DOHH2 (cell line): ENCODE data around the gene TMED7.

ENCODE experiments used
- H3F3A ChIP-seq: fragments of 200-600 bp; sonication (generic), shearing (Covaris generic); 2 replicates; pipeline ENCODE4 v1.6.0; 2016; ENCODE audit warnings: antibody characterized with exemption, mild to moderate bottlenecking; ENCODE audit not compliant: control insufficient read depth, insufficient read depth
- H3K27ac ChIP-seq: fragments of 200-600 bp; sonication (generic); 2 replicates; pipeline ENCODE4 v1.5.1; 2014; ENCODE audit warnings: low read depth, mild to moderate bottlenecking, low read length, moderate library complexity
- H3K27me3 ChIP-seq: fragments of 200-600 bp; sonication (generic); 2 replicates; pipeline ENCODE4 v1.6.1; 2014; ENCODE audit warnings: mild to moderate bottlenecking, low read length, mixed read lengths; ENCODE audit not compliant: control insufficient read depth
- H3K36me3 ChIP-seq: fragments of 200-600 bp; sonication (generic); 2 replicates; pipeline ENCODE4 v1.6.1; 2014; ENCODE audit warnings: mild to moderate bottlenecking, low read length, moderate library complexity, mixed read lengths; ENCODE audit not compliant: control insufficient read depth
- H3K4me1 ChIP-seq: fragments of 200-600 bp; sonication (generic); 2 replicates; pipeline ENCODE4 v1.6.1; 2014; ENCODE audit warnings: mild to moderate bottlenecking, low read length, mixed read lengths; ENCODE audit not compliant: control insufficient read depth
- H3K4me2 ChIP-seq: fragments of 200-600 bp; sonication (generic); 2 replicates; pipeline ENCODE4 v1.6.0; 2014; ENCODE audit warnings: mild to moderate bottlenecking, low read length, moderate library complexity
- H3K4me3 ChIP-seq: fragments of 200-600 bp; sonication (generic); 2 replicates; pipeline ENCODE4 v1.5.1; 2014; ENCODE audit warnings: mild to moderate bottlenecking, low read length, mixed read lengths
- H3K79me2 ChIP-seq: fragments of 200-600 bp; sonication (generic); 2 replicates; pipeline ENCODE4 v1.6.1; 2014; ENCODE audit warnings: mild to moderate bottlenecking, low read length, mixed read lengths; ENCODE audit not compliant: control insufficient read depth
- H3K9me2 ChIP-seq: fragments of 200-600 bp; sonication (generic); replicated peaks from 2 replicates; pipeline ENCODE4 v1.6.1; 2014; ENCODE audit warnings: mild to moderate bottlenecking, low read length, mixed read lengths; ENCODE audit not compliant: control insufficient read depth
- H3K9me3 ChIP-seq: fragments of 200-600 bp; sonication (generic); 2 replicates; pipeline ENCODE4 v1.6.1; 2014; ENCODE audit warnings: antibody characterized with exemption, low read length, mixed read lengths; ENCODE audit not compliant: control insufficient read depth, insufficient read depth
- H4K20me1 ChIP-seq: fragments of 200-600 bp; sonication (generic); 2 replicates; pipeline ENCODE4 v1.6.0; 2014; ENCODE audit warnings: low read depth, mild to moderate bottlenecking, antibody characterized with exemption, low read length, moderate library complexity; ENCODE audit not compliant: control insufficient read depth, insufficient read depth
- CTCF ChIP-seq: fragments of 200-600 bp; sonication (generic); IDR thresholded peaks from one replicate; pipeline ENCODE4 v1.5.1; 2014; ENCODE audit warnings: antibody characterized with exemption, mild to moderate bottlenecking, low read depth, low read length; ENCODE audit not compliant: poor library complexity, severe bottlenecking
- EZH2phosphoT487 ChIP-seq: fragments of 200-600 bp; sonication (generic); IDR thresholded peaks from 2 replicates; pipeline ENCODE4 v1.6.1; 2017; ENCODE audit warnings: borderline replicate concordance, mild to moderate bottlenecking, antibody characterized with exemption, low read length, moderate library complexity, mixed read lengths

The TMED7 gene

DNA sequence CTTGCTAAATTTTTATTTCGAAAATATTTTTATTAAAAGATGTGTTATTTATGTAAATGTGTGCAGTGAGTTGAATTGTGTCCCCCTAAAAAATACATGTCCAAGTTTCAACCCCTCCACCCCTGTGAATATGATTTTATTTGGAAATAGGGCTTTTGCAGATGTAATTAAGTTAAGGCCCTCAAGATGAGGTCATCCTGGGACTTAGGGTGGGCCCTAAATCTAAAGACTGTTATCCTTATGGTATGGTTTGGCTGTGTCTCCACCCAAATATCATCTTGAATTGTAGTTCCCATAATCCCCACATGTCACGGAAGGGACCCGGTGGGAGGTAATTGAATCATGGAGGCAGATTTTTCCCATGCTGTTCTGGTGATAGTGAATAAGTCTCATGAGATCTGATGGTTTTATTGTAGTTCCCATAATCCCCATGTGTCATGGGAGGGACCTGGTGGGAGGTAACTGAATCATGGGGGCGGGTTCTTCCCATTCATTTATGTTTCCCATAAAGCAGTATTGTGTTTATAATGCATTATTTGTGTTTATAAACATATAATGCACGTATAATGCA lies 1.5 kb upstream of the TMED7 start:
- TF ChIP-seq EZH2phosphoT487 (no peak), CTCF (no peak)
- Histone ChIP-seq H3K4me2 (peak overlapping the region; percentile 76), H3K4me1 (peaks cover 38% of the 10 kb centered on the region), H3K9me2 (no peaks in the 10 kb centered on the region), H3K27ac (no peak overlapping the region), H3K79me2 (peaks cover 39% of the 10 kb centered on the region), H3K4me3 (no peak overlapping the region), H4K20me1 (peaks cover 16% of the 10 kb centered on the region; the same call in 1 of the 2 replicates), H3K27me3 (no peaks in the 10 kb centered on the region), H3K9me3 (peaks cover 7% of the 10 kb centered on the region; the same call in 1 of the 2 replicates), H3F3A (no peaks in the 10 kb centered on the region), H3K36me3 (peaks cover 32% of the 10 kb centered on the region)

DNA sequence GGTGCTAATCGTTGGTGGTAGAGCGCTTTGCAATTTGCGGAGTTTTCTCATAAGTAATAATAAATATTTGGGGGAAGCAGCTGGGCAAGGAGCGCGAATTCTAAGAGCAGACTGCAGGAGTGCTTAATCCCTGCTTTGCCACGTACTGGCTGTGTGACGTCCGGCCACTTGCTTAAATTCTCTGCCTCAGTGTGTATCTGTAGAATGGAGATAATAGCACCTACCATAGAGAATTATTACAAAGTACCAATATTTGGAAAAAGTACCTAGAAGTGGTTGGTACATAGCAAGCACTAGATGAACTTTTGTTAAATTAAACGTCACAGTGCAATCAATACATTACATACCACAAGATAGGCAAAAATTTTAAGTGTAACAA lies 598 bp upstream of the TMED7 start:
- peaks cover 49% of the 10 kb centered on the region for H3K79me2 ChIP-seq
- H3K9me3 ChIP-seq, result peaks cover 7% of the 10 kb centered on the region; the same call in 1 of the 2 replicates
- no peaks in the 10 kb centered on the region for H3K27me3 ChIP-seq
- H3F3A ChIP-seq, result no peaks in the 10 kb centered on the region
- peak overlapping the region; percentile 76 for H3K4me2 ChIP-seq
- peak overlapping the region; percentile 52 for H3K27ac ChIP-seq
- TF ChIP-seq CTCF (no peak), EZH2phosphoT487 (no peak)
- no peaks in the 10 kb centered on the region for H3K9me2 ChIP-seq
- peaks cover 41% of the 10 kb centered on the region for H3K36me3 ChIP-seq
- H3K4me1 ChIP-seq, result peaks cover 36% of the 10 kb centered on the region
- H3K4me3 ChIP-seq, result peak overlapping the region; percentile 97
- peaks cover 16% of the 10 kb centered on the region; the same call in 1 of the 2 replicates for H4K20me1 ChIP-seq

GRCh38 chr5:115624994-115625393 lies 842 bp downstream of the TMED7 start:
- no peaks in the 10 kb centered on the region for H3K9me2 ChIP-seq
- H3K27me3 ChIP-seq, result no peaks in the 10 kb centered on the region
- H3K36me3 ChIP-seq, result peaks cover 56% of the 10 kb centered on the region
- H3K27ac ChIP-seq, result no peak overlapping the region
- peaks cover 38% of the 10 kb centered on the region for H3K4me1 ChIP-seq
- TF ChIP-seq CTCF (no peak), EZH2phosphoT487 (no peak)
- H3K9me3 ChIP-seq, result peaks cover 7% of the 10 kb centered on the region; the same call in 1 of the 2 replicates
- H3K79me2 ChIP-seq, result peaks cover 63% of the 10 kb centered on the region
- H3K4me3 ChIP-seq, result peak overlapping the region; percentile 97
- H3F3A ChIP-seq, result no peaks in the 10 kb centered on the region
- H3K4me2 ChIP-seq, result peak overlapping the region; percentile 94
- H4K20me1 ChIP-seq, result peaks cover 16% of the 10 kb centered on the region; the same call in 1 of the 2 replicates
